Measurements from ENCODE around the gene PKIB.

Gene PKIB

GRCh38 chr6:122692807-122693580 is 82.8 kb downstream of the PKIB start:
- Mint-ChIP-seq H3K36me3 (ENCODE audit: low read depth) (no peaks in the 10 kb centered on the region), H3K27me3 (ENCODE audit: low read depth) (no peaks in the 10 kb centered on the region), H3K27ac (no peak overlapping the region), H3K4me1 (ENCODE audit: low read depth) (no peaks in the 10 kb centered on the region), H3K9me3 (no peaks in the 10 kb centered on the region), H3K4me3 (no peak overlapping the region)
- DNase-seq (ENCODE audit: low spot score), result no peak

GRCh38 chr6:122694075-122694474 is 83.9 kb downstream of the PKIB start:
- H3K4me3 Mint-ChIP-seq, result no peak overlapping the region
- H3K4me1 Mint-ChIP-seq (ENCODE audit: low read depth), result no peaks in the 10 kb centered on the region
- no peaks in the 10 kb centered on the region for H3K36me3 Mint-ChIP-seq (ENCODE audit: low read depth)
- no peaks in the 10 kb centered on the region for H3K9me3 Mint-ChIP-seq
- no peak overlapping the region for H3K27ac Mint-ChIP-seq
- no peaks in the 10 kb centered on the region for H3K27me3 Mint-ChIP-seq (ENCODE audit: low read depth)
- DNase-seq (ENCODE audit: low spot score), result no peak

- no peak overlapping the region for H3K27ac Mint-ChIP-seq
- no peaks in the 10 kb centered on the region for H3K27me3 Mint-ChIP-seq (ENCODE audit: low read depth)
- H3K9me3 Mint-ChIP-seq, result no peaks in the 10 kb centered on the region
- H3K4me3 Mint-ChIP-seq, result no peak overlapping the region
- no peaks in the 10 kb centered on the region for H3K36me3 Mint-ChIP-seq (ENCODE audit: low read depth)
- no peaks in the 10 kb centered on the region for H3K4me1 Mint-ChIP-seq (ENCODE audit: low read depth)
- no peak for DNase-seq (ENCODE audit: low spot score)
These were observed 84.4 kb downstream of the PKIB start for GRCh38 chr6:122694602-122695001.

- Mint-ChIP-seq H3K36me3 (ENCODE audit: low read depth) (no peaks in the 10 kb centered on the region), H3K4me1 (ENCODE audit: low read depth) (no peaks in the 10 kb centered on the region), H3K4me3 (no peak overlapping the region), H3K9me3 (no peaks in the 10 kb centered on the region), H3K27me3 (ENCODE audit: low read depth) (no peaks in the 10 kb centered on the region), H3K27ac (no peak overlapping the region)
- no peak for DNase-seq (ENCODE audit: low spot score)
These were observed 85.0 kb downstream of the PKIB start for GRCh38 chr6:122695188-122695587.

- Mint-ChIP-seq H3K27me3 (ENCODE audit: low read depth) (no peaks in the 10 kb centered on the region), H3K9me3 (no peaks in the 10 kb centered on the region), H3K4me1 (ENCODE audit: low read depth) (no peaks in the 10 kb centered on the region), H3K36me3 (ENCODE audit: low read depth) (no peaks in the 10 kb centered on the region), H3K4me3 (no peak overlapping the region), H3K27ac (no peak overlapping the region)
- no peak for DNase-seq (ENCODE audit: low spot score)
These were observed 85.9 kb downstream of the PKIB start for GRCh38 chr6:122696079-122696478.

GRCh38 chr6:122696853-122697252 is 86.6 kb downstream of the PKIB start:
- H3K4me3 Mint-ChIP-seq, result no peak overlapping the region
- H3K4me1 Mint-ChIP-seq (ENCODE audit: low read depth), result no peaks in the 10 kb centered on the region
- H3K9me3 Mint-ChIP-seq, result no peaks in the 10 kb centered on the region
- no peaks in the 10 kb centered on the region for H3K36me3 Mint-ChIP-seq (ENCODE audit: low read depth)
- no peaks in the 10 kb centered on the region for H3K27me3 Mint-ChIP-seq (ENCODE audit: low read depth)
- no peak overlapping the region for H3K27ac Mint-ChIP-seq
- no peak for DNase-seq (ENCODE audit: low spot score)

- DNase-seq (ENCODE audit: low spot score), result no peak
- Mint-ChIP-seq H3K4me3 (no peak overlapping the region), H3K27ac (no peak overlapping the region), H3K36me3 (ENCODE audit: low read depth) (no peaks in the 10 kb centered on the region), H3K4me1 (ENCODE audit: low read depth) (no peaks in the 10 kb centered on the region), H3K27me3 (ENCODE audit: low read depth) (no peaks in the 10 kb centered on the region), H3K9me3 (no peaks in the 10 kb centered on the region)
These were observed 87.3 kb downstream of the PKIB start for GRCh38 chr6:122697458-122697857.

- DNase-seq (ENCODE audit: low spot score), result no peak
- Mint-ChIP-seq H3K27me3 (ENCODE audit: low read depth) (no peaks in the 10 kb centered on the region), H3K4me1 (ENCODE audit: low read depth) (no peaks in the 10 kb centered on the region), H3K36me3 (ENCODE audit: low read depth) (no peaks in the 10 kb centered on the region), H3K9me3 (no peaks in the 10 kb centered on the region), H3K27ac (no peak overlapping the region), H3K4me3 (no peak overlapping the region)
These were observed 91.5 kb downstream of the PKIB start for GRCh38 chr6:122701666-122702065.

GRCh38 chr6:122702841-122703240 is 92.6 kb downstream of the PKIB start:
- H3K36me3 Mint-ChIP-seq (ENCODE audit: low read depth), result no peaks in the 10 kb centered on the region
- no peak overlapping the region for H3K4me3 Mint-ChIP-seq
- no peaks in the 10 kb centered on the region for H3K27me3 Mint-ChIP-seq (ENCODE audit: low read depth)
- H3K9me3 Mint-ChIP-seq, result no peaks in the 10 kb centered on the region
- no peak for DNase-seq (ENCODE audit: low spot score)
- no peak overlapping the region for H3K27ac Mint-ChIP-seq
- no peaks in the 10 kb centered on the region for H3K4me1 Mint-ChIP-seq (ENCODE audit: low read depth)

GRCh38 chr6:122704066-122704465 is 93.9 kb downstream of the PKIB start:
- H3K9me3 Mint-ChIP-seq, result no peaks in the 10 kb centered on the region
- H3K4me3 Mint-ChIP-seq, result no peak overlapping the region
- no peak overlapping the region for H3K27ac Mint-ChIP-seq
- H3K27me3 Mint-ChIP-seq (ENCODE audit: low read depth), result no peaks in the 10 kb centered on the region
- H3K4me1 Mint-ChIP-seq (ENCODE audit: low read depth), result no peaks in the 10 kb centered on the region
- no peak for DNase-seq (ENCODE audit: low spot score)
- H3K36me3 Mint-ChIP-seq (ENCODE audit: low read depth), result no peaks in the 10 kb centered on the region

- DNase-seq (ENCODE audit: low spot score), result no peak
- no peaks in the 10 kb centered on the region for H3K27me3 Mint-ChIP-seq (ENCODE audit: low read depth)
- H3K4me3 Mint-ChIP-seq, result no peak overlapping the region
- H3K27ac Mint-ChIP-seq, result no peak overlapping the region
- H3K4me1 Mint-ChIP-seq (ENCODE audit: low read depth), result no peaks in the 10 kb centered on the region
- H3K36me3 Mint-ChIP-seq (ENCODE audit: low read depth), result no peaks in the 10 kb centered on the region
- no peaks in the 10 kb centered on the region for H3K9me3 Mint-ChIP-seq
These were observed 99.8 kb downstream of the PKIB start for GRCh38 chr6:122709922-122710512.

- Mint-ChIP-seq H3K27me3 (ENCODE audit: low read depth) (no peaks in the 10 kb centered on the region), H3K36me3 (ENCODE audit: low read depth) (no peaks in the 10 kb centered on the region), H3K4me1 (ENCODE audit: low read depth) (no peaks in the 10 kb centered on the region), H3K27ac (no peak overlapping the region), H3K9me3 (no peaks in the 10 kb centered on the region), H3K4me3 (no peak overlapping the region)
- no peak for DNase-seq (ENCODE audit: low spot score)
These were observed 100.9 kb downstream of the PKIB start for GRCh38 chr6:122710908-122711635.

- Mint-ChIP-seq H3K9me3 (no peaks in the 10 kb centered on the region), H3K27me3 (ENCODE audit: low read depth) (no peaks in the 10 kb centered on the region), H3K27ac (no peak overlapping the region), H3K36me3 (ENCODE audit: low read depth) (no peaks in the 10 kb centered on the region), H3K4me1 (ENCODE audit: low read depth) (no peaks in the 10 kb centered on the region), H3K4me3 (no peak overlapping the region)
- no peak for DNase-seq (ENCODE audit: low spot score)
These were observed 101.9 kb downstream of the PKIB start for GRCh38 chr6:122712093-122712447.

GRCh38 chr6:122712448-122713137 is 102.4 kb downstream of the PKIB start:
- Mint-ChIP-seq H3K9me3 (no peaks in the 10 kb centered on the region), H3K4me1 (ENCODE audit: low read depth) (no peaks in the 10 kb centered on the region), H3K4me3 (no peak overlapping the region), H3K27me3 (ENCODE audit: low read depth) (no peaks in the 10 kb centered on the region), H3K36me3 (ENCODE audit: low read depth) (no peaks in the 10 kb centered on the region), H3K27ac (no peak overlapping the region)
- no peak for DNase-seq (ENCODE audit: low spot score)
